Lower lobe of right lung (tissue), 2 donors: ENCODE data around the gene HADH. TPM values are rescaled to one million over a fixed set of nuclear protein-coding genes. Genes with fewer than 3 reads are reported as not detected.
A peak's percentile ranks its signal among the peaks of the same experiment; 100 is the strongest.

Source experiments
- ATAC-seq, 2 donors: fragments of 200-7000 bp; cut with Tn5 transposase; one replicate each; pipeline ENCODE4 v1.9.1; 2020 to 2022; ENCODE audit warnings: mild to moderate bottlenecking in 2 of 2, moderate library complexity in 2 of 2
- DNase-seq: peaks from one replicate; pipeline ENCODE4 v3.0.0-alpha.2; 2020
- H3K27ac ChIP-seq: fragments of 200-600 bp; one replicate; pipeline ENCODE4 v1.8.0; 2022
- H3K27me3 ChIP-seq: fragments of 200-600 bp; one replicate; pipeline ENCODE4 v1.8.0; 2022; ENCODE audit warnings: low read depth
- H3K36me3 ChIP-seq: fragments of 200-600 bp; one replicate; pipeline ENCODE4 v1.8.0; 2022; ENCODE audit warnings: mild to moderate bottlenecking
- H3K4me1 ChIP-seq: fragments of 200-600 bp; one replicate; pipeline ENCODE4 v1.8.0; 2022
- H3K4me3 ChIP-seq: fragments of 200-600 bp; one replicate; pipeline ENCODE4 v1.8.0; 2022; ENCODE audit warnings: mild to moderate bottlenecking
- H3K9me3 ChIP-seq: fragments of 200-600 bp; one replicate; pipeline ENCODE4 v1.8.0; 2022
- intact Hi-C: fragments of 100-400 bp; cut with DNase I; formaldehyde crosslinking; loops from one replicate; pipeline ENCODE4 v1.11.0; 2022
- total RNA-seq: library from RNA; stranded (reverse); fragmentation: NEBNext Ultra II Directional; extraction: Animal tissue kit (Norgen Biotek cat#: 25700); gene quantifications from one replicate; pipeline ENCODE4 v1.2.1, GENCODE V29; 2021
- TF ChIP-seq, protein P1 (sequence below): fragments of 200-600 bp; IDR thresholded peaks from one replicate; pipeline ENCODE4 v1.8.0; 2022; ENCODE audit warnings: antibody characterized with exemption, mild to moderate bottlenecking
- donor health status: DM: no; HTN: yes; CAD: no; lungs with severe emphysema.

The HADH gene
- total RNA-seq, 1 donor from 2014 or later = 48.2 TPM

- TF ChIP-seq, protein P1, sequence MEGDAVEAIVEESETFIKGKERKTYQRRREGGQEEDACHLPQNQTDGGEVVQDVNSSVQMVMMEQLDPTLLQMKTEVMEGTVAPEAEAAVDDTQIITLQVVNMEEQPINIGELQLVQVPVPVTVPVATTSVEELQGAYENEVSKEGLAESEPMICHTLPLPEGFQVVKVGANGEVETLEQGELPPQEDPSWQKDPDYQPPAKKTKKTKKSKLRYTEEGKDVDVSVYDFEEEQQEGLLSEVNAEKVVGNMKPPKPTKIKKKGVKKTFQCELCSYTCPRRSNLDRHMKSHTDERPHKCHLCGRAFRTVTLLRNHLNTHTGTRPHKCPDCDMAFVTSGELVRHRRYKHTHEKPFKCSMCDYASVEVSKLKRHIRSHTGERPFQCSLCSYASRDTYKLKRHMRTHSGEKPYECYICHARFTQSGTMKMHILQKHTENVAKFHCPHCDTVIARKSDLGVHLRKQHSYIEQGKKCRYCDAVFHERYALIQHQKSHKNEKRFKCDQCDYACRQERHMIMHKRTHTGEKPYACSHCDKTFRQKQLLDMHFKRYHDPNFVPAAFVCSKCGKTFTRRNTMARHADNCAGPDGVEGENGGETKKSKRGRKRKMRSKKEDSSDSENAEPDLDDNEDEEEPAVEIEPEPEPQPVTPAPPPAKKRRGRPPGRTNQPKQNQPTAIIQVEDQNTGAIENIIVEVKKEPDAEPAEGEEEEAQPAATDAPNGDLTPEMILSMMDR = no peak
- Histone ChIP-seq H3K9me3 (no peaks in the 10 kb centered on the region), H3K4me1 (no peaks in the 10 kb centered on the region), H3K36me3 (no peaks in the 10 kb centered on the region), H3K4me3 (no peak overlapping the region), H3K27me3 (no peaks in the 10 kb centered on the region), H3K27ac (no peak overlapping the region)
- no peak for ATAC-seq
- intact Hi-C loops = no loop called here
- no peak for DNase-seq
Measured at GRCh38 chr4:108054025-108054638, 64.4 kb downstream of the HADH start.

DNA sequence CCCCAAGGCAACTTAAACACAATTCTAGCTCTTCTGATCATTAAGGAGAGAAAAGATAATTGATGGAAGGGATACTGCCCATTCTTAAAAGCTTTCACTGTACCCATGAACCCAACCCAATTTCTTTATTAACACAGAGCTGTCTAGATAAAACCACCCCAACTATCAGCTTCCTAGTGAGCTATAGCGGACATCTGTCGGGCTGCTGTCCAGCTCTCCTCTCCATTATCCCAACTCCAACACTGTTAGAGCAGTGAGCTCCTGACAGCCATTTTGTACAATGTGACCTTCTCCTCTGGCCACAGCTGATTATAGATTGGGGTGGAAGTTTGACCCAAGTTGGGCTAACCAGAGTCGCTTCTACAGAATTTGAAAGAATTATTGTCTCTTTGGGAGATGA, 66.1 kb downstream of the HADH start:
- no peaks in the 10 kb centered on the region for H3K27me3 ChIP-seq
- H3K27ac ChIP-seq = no peak overlapping the region
- no peaks in the 10 kb centered on the region for H3K36me3 ChIP-seq
- ATAC-seq (no peak), DNase-seq (no peak)
- H3K9me3 ChIP-seq = no peaks in the 10 kb centered on the region
- H3K4me3 ChIP-seq = no peak overlapping the region
- TF ChIP-seq, protein P1 = no peak
- intact Hi-C loops = no loop called here
- H3K4me1 ChIP-seq = no peaks in the 10 kb centered on the region

GRCh38 chr4:108056418-108056817, 66.7 kb downstream of the HADH start:
- H3K4me3 ChIP-seq = no peak overlapping the region
- no peaks in the 10 kb centered on the region for H3K9me3 ChIP-seq
- H3K27me3 ChIP-seq = no peaks in the 10 kb centered on the region
- no peaks in the 10 kb centered on the region for H3K4me1 ChIP-seq
- ATAC-seq (no peak), DNase-seq (no peak)
- TF ChIP-seq, protein P1 = no peak
- H3K27ac ChIP-seq = no peak overlapping the region
- no peaks in the 10 kb centered on the region for H3K36me3 ChIP-seq
- intact Hi-C loops = no loop called here

DNA sequence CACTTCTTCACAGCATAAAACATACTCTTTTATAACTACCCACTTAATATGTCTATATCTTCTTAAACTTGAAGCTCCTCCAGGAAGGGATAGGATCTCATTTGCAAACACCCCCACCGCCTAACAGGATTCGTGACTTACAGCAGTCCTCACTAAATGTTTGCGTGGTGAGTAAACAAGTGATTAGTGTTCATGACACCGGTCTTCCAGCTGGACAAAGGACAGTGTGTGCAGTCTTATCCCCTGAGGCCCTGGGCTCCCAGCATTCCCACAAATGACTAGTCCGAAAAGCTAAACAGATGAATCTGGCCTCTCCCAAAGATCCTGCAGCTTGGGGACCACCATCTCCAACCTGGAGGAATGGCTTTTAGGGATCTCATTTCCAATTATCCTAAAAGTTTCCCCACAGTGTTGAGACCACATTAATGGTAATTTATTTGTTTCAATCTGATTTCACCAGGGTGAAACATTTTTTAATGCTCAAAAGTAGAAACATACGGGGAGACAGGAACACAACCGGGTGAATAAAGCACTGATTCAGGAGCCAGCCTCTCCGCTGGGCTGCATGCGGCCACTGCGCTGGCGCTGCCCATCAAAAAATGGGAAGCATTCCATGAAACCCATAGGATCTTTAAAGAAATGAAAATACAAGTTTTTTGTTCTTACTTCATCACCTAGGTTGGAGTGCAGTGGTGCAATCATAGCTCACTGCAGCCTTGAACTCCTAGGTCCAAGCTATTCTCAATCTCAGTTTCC, 69.2 kb downstream of the HADH start:
- DNase-seq = no peak
- no peak for ATAC-seq
- no peaks in the 10 kb centered on the region for H3K4me1 ChIP-seq

GRCh38 chr4:108060164-108060563, 70.5 kb downstream of the HADH start:
- TF ChIP-seq, protein P1 = peak; percentile 16
- Histone ChIP-seq H3K27ac (no peak overlapping the region), H3K27me3 (no peaks in the 10 kb centered on the region), H3K9me3 (no peaks in the 10 kb centered on the region), H3K4me1 (no peaks in the 10 kb centered on the region), H3K36me3 (no peaks in the 10 kb centered on the region), H3K4me3 (no peak overlapping the region)
- intact Hi-C loops = no loop called here
- ATAC-seq = peak in 1 of 2 donors; percentile 16
- no peak for DNase-seq

More for the DNA sequence above, 69.2 kb downstream of the HADH start:
- Histone ChIP-seq H3K36me3 (no peaks in the 10 kb centered on the region), H3K4me3 (no peak overlapping the region), H3K27ac (no peak overlapping the region), H3K27me3 (no peaks in the 10 kb centered on the region), H3K9me3 (no peaks in the 10 kb centered on the region)
- intact Hi-C loops = no loop called here
- TF ChIP-seq, protein P1 = no peak
